Caco-2 (cell line): Measurements from ENCODE around the gene MCRIP2. TPM values are rescaled to one million over a fixed set of nuclear protein-coding genes. Genes with fewer than 3 reads are reported as not detected.
"Not testable (repeated sequence)": the region's sequence is repeated elsewhere in the genome, so short reads cannot be mapped to it uniquely, and the experiment has no call there.

Source experiments
- BruUV-seq: library from RNA; stranded (reverse); fragments of 400-500 nt; replicated peaks from 2 replicates; lab custom pipeline; 2021; lab: Mats Ljungman, UMichigan
- CTCF ChIA-PET: fragments of 300-600 bp; sonication (Branson Sonifier 250); formaldehyde crosslinking; loops from one replicate; lab custom pipeline; 2022; ENCODE audit warnings: antibody characterized with exemption; lab: Charles Lee
- POLR2A ChIA-PET: fragments of 300-600 bp; sonication (Branson Sonifier 250); formaldehyde crosslinking; loops from one replicate; lab custom pipeline; 2022; ENCODE audit warnings: antibody characterized with exemption; lab: Charles Lee
- DNase-seq, 2 experiments: peaks; one replicate each; pipeline versions ENCODE4 v3.0.0 to v3.0.0-alpha.2; 2020 to 2022
- H3K27me3 ChIP-seq: replicated peaks from 2 replicates; pipeline ENCODE4 v1.6.0; 2011; ENCODE audit warnings: low read length; ENCODE audit not compliant: control insufficient read depth, insufficient read depth
- H3K36me3 ChIP-seq: 2 replicates; pipeline ENCODE4 v1.5.1; 2011; ENCODE audit warnings: low read length; ENCODE audit not compliant: control insufficient read depth, insufficient read depth
- H3K4me1 ChIP-seq: fragments of 250-450 bp; sonication (Bioruptor Pico); 2 replicates; pipeline ENCODE4 v1.5.1; 2020; ENCODE audit warnings: mild to moderate bottlenecking
- H3K4me3 ChIP-seq: 2 replicates; pipeline ENCODE4 v1.5.1; 2011; ENCODE audit warnings: low read depth, mild to moderate bottlenecking, control low read depth, low read length
- H3K9me3 ChIP-seq: fragments of 250-450 bp; sonication (Bioruptor Pico); 2 replicates; pipeline ENCODE4 v1.5.1; 2020; ENCODE audit warnings: mild to moderate bottlenecking, moderate library complexity
- H3K27ac Mint-ChIP-seq: one replicate; pipeline ENCODE4 v1.8.0; 2022; ENCODE audit warnings: mixed read lengths; ENCODE audit not compliant: unreplicated experiment
- H3K27me3 Mint-ChIP-seq: one replicate; pipeline ENCODE4 v1.8.0; 2022; ENCODE audit warnings: mixed read lengths; ENCODE audit not compliant: insufficient read depth, unreplicated experiment
- H3K36me3 Mint-ChIP-seq: one replicate; pipeline ENCODE4 v1.8.0; 2022; ENCODE audit warnings: mild to moderate bottlenecking, mixed read lengths; ENCODE audit not compliant: insufficient read depth, unreplicated experiment
- H3K4me1 Mint-ChIP-seq: one replicate; pipeline ENCODE4 v1.8.0; 2022; ENCODE audit warnings: low read depth, mixed read lengths; ENCODE audit not compliant: unreplicated experiment
- H3K4me3 Mint-ChIP-seq: one replicate; pipeline ENCODE4 v1.8.0; 2022; ENCODE audit warnings: mild to moderate bottlenecking, moderate library complexity, mixed read lengths; ENCODE audit not compliant: unreplicated experiment
- H3K9me3 Mint-ChIP-seq: one replicate; pipeline ENCODE4 v1.8.0; 2022; ENCODE audit warnings: mixed read lengths; ENCODE audit not compliant: unreplicated experiment
- CTCF ChIP-seq, 2 experiments: fragments of 200-600 bp in 1 of 2; IDR thresholded peaks; 1 replicate in 1 of 2; 2 replicates in 1 of 2; pipeline versions ENCODE4 v1.5.1 to v1.8.0; 2011 to 2022; ENCODE audit warnings: antibody characterized with exemption in 1 of 2, control low read depth in 1 of 2, inconsistent platforms in 1 of 2, low read depth in 1 of 2, low read length in 1 of 2, mild to moderate bottlenecking in 1 of 2, moderate library complexity in 1 of 2; ENCODE audit not compliant: insufficient read depth in 1 of 2, severe bottlenecking in 1 of 2, unreplicated experiment in 1 of 2
- intact Hi-C: fragments of 100-400 bp; cut with micrococcal nuclease; formaldehyde crosslinking; loops from one replicate; pipeline ENCODE4 v1.10.0; 2022; ENCODE audit not compliant: unreplicated experiment
- total RNA-seq: library from RNA; stranded (reverse); gene quantifications from 2 replicates; pipeline ENCODE4 v1.2.3, GENCODE V29; 2022

MCRIP2 gene
- total RNA-seq, 1 experiment from 2014 or later, result 33.0 TPM

DNA sequence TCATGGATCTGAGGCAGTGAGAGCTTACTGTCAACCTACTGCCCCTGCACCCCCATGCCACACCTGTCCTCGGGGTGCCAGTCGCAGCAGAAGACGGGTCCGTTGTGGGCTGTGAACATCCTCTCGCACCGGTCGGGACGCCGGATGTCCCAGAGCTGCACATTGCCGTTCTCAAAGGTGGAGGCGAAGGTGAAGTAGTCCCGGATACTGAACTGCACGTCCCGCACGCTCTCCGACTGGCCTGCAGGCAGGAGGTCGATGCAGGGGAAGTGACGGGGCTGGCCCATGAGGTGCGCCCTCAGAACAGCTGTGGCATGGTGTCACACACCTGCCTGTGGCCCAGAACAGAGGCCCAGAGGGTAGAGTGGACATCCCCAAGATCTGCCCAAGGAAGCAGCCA is 45.9 kb downstream of the MCRIP2 start:
- H3K9me3 Mint-ChIP-seq, result no peaks in the 10 kb centered on the region
- no peak overlapping the region for H3K4me3 ChIP-seq
- H3K27me3 Mint-ChIP-seq, result no peaks in the 10 kb centered on the region
- no peak for DNase-seq
- intact Hi-C loops, result no loop called here
- peaks cover 7% of the 10 kb centered on the region for H3K4me1 Mint-ChIP-seq
- ChIA-PET CTCF (no interaction called here), POLR2A (interaction anchor here (1.3 kb wide), 1 partner anchor 34 kb away, joined by 6 read pairs; the partner anchor contains the start of gene ANTKMT)
- no peak overlapping the region for H3K27ac Mint-ChIP-seq
- 0 out of 2 replicates have a peak, but pooled peaks cover 1% of the 10 kb centered on the region for H3K36me3 ChIP-seq
- no peaks in the 10 kb centered on the region for H3K27me3 ChIP-seq
- H3K4me3 Mint-ChIP-seq, result no peak overlapping the region
- no peaks in the 10 kb centered on the region for H3K9me3 ChIP-seq
- peaks cover 44% of the 10 kb centered on the region for H3K36me3 Mint-ChIP-seq
- H3K4me1 ChIP-seq, result peaks cover 23% of the 10 kb centered on the region
- no peak for TF ChIP-seq CTCF (IDR thresholded peaks at IDR 0.05; ENCODE audit: insufficient read depth in 1 of 2, low read depth in 1 of 2, low read length in 1 of 2, severe bottlenecking in 1 of 2, unreplicated experiment in 1 of 2)
- no TSS peak for BruUV-seq

DNA sequence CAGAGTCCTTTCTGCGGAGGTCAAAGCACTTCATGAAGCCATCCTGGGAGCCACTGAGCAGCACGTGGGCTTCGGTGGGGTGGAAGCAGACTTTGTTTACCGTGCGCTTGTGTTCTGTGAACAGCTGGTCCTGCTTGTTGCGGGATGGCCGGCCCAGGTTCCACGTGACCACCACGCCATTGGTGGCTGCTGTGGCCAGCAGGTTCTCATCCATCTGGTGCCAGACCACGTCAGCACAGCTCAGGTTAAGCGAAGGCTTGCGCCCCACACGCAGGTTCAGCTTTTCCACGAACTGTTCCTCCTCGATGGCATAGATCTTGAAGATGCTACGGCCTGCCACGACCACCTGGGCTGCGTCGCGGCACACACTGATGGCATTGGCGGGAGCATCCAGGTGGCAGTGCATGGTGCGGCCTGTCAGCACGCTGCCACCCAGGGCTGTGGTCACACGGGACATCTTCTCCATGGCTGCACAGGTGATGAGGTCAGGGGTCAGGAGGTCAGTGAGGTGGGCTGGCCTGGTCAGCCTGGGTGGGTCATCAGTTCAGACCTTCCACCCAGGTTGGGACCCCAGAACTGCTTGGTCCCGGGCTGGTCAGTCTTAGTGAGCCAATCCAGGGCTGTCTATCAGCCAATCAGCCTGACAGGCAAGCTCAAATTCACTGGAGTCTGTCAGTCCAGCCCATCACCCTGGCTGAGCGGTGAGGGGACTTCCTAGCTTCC is 47.7 kb downstream of the MCRIP2 start:
- Histone ChIP-seq H3K36me3 (no peaks in the 10 kb centered on the region), H3K27me3 (no peaks in the 10 kb centered on the region), H3K9me3 (no peaks in the 10 kb centered on the region), H3K4me1 (peaks cover 22% of the 10 kb centered on the region; the same call in 1 of the 2 replicates), H3K4me3 (peak overlapping the region; percentile 65)
- intact Hi-C loops, result no loop called here
- H3K27ac Mint-ChIP-seq, result peak overlapping the region; percentile 95
- ChIA-PET POLR2A (interaction anchor here (0.6 to 1.4 kb wide), 2 partner anchors 9 to 573 kb away, joined by 3 to 6 read pairs; partner anchors contain the start of gene STUB1), CTCF (interaction anchor here (0.6 kb wide), 1 partner anchor 22 kb away, joined by 3 read pairs; the partner anchor contains the start of gene RHOT2)
- peaks cover 7% of the 10 kb centered on the region for H3K4me1 Mint-ChIP-seq
- H3K27me3 Mint-ChIP-seq, result no peaks in the 10 kb centered on the region
- H3K36me3 Mint-ChIP-seq, result peaks cover 26% of the 10 kb centered on the region
- peak overlapping the region; percentile 87 for H3K4me3 Mint-ChIP-seq
- no TSS peak for BruUV-seq
- DNase-seq, result no peak
- no peaks in the 10 kb centered on the region for H3K9me3 Mint-ChIP-seq
- no peak for TF ChIP-seq CTCF (IDR thresholded peaks at IDR 0.05; ENCODE audit: insufficient read depth in 1 of 2, low read depth in 1 of 2, low read length in 1 of 2, severe bottlenecking in 1 of 2, unreplicated experiment in 1 of 2)

- intact Hi-C loops, result not testable (repeated sequence)
Observed at GRCh38 chr16:691242-691641, 49.6 kb downstream of the MCRIP2 start.

More at GRCh38 chr16:691242-691641, 49.6 kb downstream of the MCRIP2 start:
- peak overlapping the region; percentile 87 for H3K4me3 Mint-ChIP-seq
- H3K4me3 ChIP-seq, H3K36me3 ChIP-seq, H3K27ac Mint-ChIP-seq, H3K27me3 ChIP-seq, H3K9me3 Mint-ChIP-seq, POLR2A ChIA-PET, H3K4me1 Mint-ChIP-seq, CTCF ChIA-PET, H3K9me3 ChIP-seq, H3K27me3 Mint-ChIP-seq, DNase-seq, BruUV-seq: not testable (repeated sequence)
- H3K36me3 Mint-ChIP-seq, result peaks cover 20% of the 10 kb centered on the region
- H3K4me1 ChIP-seq, result peaks cover 15% of the 10 kb centered on the region; the same call in 1 of the 2 replicates
